Measurements from ENCODE around the gene PODXL. TPM values are rescaled to one million over a fixed set of nuclear protein-coding genes. Genes with fewer than 3 reads are reported as not detected.

Gene PODXL
- total RNA-seq, 2 experiments from 2014 or later = 0.62 to 1.3 TPM

DNA sequence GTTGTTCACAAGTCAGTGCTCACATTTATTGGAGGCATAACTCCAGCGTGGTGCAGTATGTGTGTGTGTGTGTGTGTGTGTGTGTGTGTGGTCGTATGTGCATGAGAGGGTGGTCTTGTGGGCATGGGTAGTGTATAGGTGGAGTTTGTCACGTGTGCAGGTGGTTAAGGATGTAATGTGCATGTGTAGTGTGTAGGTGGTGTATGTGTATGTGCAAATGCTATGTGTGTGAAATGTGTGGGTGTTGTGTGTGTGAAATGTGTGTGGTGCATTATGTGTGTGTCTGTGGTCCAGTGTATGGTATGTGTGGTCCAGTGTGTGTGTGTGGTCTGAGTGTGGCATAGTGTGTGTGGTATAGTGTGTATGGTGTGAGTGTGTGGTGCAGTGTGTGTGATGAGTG, 30.3 kb upstream of the PODXL start:
- no peaks in the 10 kb centered on the region for H3K27me3 Mint-ChIP-seq
- no peak overlapping the region for H3K27ac Mint-ChIP-seq
- H3K36me3 Mint-ChIP-seq = no peaks in the 10 kb centered on the region
- H3K9me3 Mint-ChIP-seq = no peaks in the 10 kb centered on the region
- CTCF ChIA-PET = no interaction called here
- no peak overlapping the region for H3K4me3 Mint-ChIP-seq
- no peaks in the 10 kb centered on the region for H3K4me1 Mint-ChIP-seq (ENCODE audit: low read depth)
- POLR2A ChIA-PET = no interaction called here
- no peak for DNase-seq
- intact Hi-C loops (cut with micrococcal nuclease) = no loop called here

DNA sequence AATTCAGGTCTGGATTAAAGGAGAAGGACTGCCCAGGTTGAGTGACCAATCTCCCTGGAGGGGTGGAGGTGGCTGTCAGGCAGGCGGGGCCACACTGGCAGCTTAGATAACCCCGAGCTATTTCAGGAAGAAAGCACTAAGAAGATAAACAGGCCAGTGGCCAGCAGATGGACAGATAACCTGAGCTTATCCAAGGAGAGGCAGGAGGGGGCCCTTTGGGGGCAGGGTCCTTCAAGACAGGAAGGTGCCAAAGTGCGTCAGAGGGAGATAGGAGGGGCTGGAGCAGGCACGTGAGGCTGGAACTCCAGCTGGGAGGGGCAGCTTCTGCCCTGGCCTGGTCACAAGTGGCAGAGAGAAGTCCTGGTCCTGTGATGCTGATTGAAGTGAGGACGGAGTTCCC, 29.8 kb upstream of the PODXL start:
- CTCF ChIA-PET = no interaction called here
- DNase-seq = no peak
- H3K4me1 Mint-ChIP-seq (ENCODE audit: low read depth) = no peaks in the 10 kb centered on the region

DNA sequence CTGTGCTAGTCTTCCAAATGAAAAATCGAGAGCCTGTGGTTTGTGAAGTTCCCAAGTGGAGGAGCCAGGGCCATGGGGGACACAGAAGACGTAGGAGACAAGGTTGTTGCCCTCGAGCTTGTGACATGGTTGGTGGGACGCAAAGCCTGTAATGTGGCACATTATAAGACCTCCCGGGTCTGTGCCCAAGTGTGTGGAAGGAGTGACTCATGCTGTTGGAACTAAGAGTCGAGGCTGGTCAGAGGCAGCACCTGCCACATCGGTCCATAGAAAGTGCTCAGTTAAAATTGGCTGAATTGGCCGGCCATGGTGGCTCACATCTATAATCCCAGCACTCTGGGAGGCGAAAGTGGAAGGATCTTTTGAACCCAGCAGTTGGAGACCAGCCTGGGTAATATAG, 27.0 kb upstream of the PODXL start:
- Mint-ChIP-seq H3K36me3 (no peaks in the 10 kb centered on the region), H3K4me3 (no peak overlapping the region), H3K27ac (no peak overlapping the region), H3K27me3 (no peaks in the 10 kb centered on the region), H3K9me3 (no peaks in the 10 kb centered on the region), H3K4me1 (ENCODE audit: low read depth) (no peaks in the 10 kb centered on the region)
- ChIA-PET POLR2A (no interaction called here), CTCF (no interaction called here)
- DNase-seq = no peak
- intact Hi-C loops (cut with micrococcal nuclease) = no loop called here

More for the DNA sequence above, 29.8 kb upstream of the PODXL start:
- Mint-ChIP-seq H3K4me3 (no peak overlapping the region), H3K27ac (no peak overlapping the region), H3K36me3 (no peaks in the 10 kb centered on the region), H3K9me3 (no peaks in the 10 kb centered on the region), H3K27me3 (no peaks in the 10 kb centered on the region)
- POLR2A ChIA-PET = no interaction called here
- intact Hi-C loops (cut with micrococcal nuclease) = no loop called here

DNA sequence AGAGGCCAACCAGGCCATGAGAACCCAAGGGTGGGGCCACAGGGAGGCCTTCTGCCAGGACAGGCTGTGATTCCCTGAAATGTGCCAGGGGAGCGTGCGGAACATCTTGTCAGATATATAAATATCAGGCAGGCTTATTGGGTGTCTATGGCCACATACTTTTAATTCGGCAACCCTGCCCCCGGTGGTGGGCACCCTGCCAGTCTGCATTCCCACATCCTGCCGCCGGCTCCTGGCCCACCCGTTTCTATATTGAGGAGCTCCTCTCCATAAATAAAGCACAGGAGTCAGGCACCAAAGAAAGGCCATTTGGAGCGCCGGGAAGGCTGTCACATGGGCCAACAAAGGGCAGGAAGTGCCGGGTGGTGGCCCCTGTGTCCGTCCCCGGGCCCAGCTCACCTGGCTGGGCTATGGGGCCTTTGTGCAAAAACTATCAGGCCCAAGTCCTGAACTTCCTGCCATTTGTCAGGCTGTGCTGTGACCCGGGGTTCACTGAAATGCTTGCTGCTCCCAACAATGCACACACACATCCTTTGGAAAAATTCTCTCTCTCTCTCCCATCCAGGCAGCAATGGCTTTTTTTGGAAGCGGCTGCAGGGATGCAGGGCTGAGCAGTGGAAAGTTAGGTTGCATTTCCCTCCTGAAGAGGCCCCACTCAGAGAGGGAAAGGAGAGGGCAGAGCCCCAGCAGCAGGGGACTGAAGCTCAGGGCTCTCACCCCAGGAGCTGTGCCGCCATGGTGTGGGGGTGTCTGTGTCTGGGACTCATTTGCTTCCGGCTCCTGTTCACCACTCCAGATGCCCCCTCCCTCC, 25.0 kb upstream of the PODXL start:
- Mint-ChIP-seq H3K27me3 (no peaks in the 10 kb centered on the region), H3K36me3 (no peaks in the 10 kb centered on the region), H3K4me1 (ENCODE audit: low read depth) (no peaks in the 10 kb centered on the region), H3K4me3 (no peak overlapping the region), H3K27ac (no peak overlapping the region), H3K9me3 (no peaks in the 10 kb centered on the region)
- CTCF ChIA-PET = interaction anchor here (0.6 to 1.0 kb wide), 2 partner anchors 9 to 35 kb away, joined by 3 to 6 read pairs; no protein-coding TSS in a partner anchor
- POLR2A ChIA-PET = no interaction called here
- DNase-seq = no peak
- intact Hi-C loops (cut with micrococcal nuclease) = no loop called here

DNA sequence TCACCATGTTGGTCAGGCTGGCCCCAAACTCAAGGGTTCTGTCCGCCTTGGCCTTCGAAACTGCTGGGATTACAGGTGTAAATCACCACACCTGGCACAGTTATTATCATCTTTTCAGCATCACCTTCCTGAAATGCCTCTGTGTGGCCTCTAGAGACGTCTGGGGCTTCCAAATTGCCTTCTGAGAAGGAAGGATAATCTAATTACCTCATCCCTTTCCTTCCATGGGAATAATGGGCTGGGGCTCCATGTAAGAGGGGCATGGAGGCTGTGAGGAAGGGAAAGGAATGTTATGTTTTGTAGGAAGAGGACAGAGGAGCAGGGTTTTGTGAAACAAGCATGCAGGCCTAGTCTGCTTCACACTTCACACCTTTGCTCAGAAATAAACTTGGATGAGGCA, 22.2 kb upstream of the PODXL start:
- H3K9me3 Mint-ChIP-seq = no peaks in the 10 kb centered on the region
- no peaks in the 10 kb centered on the region for H3K36me3 Mint-ChIP-seq
- CTCF ChIA-PET = no interaction called here
- POLR2A ChIA-PET = no interaction called here
- H3K4me3 Mint-ChIP-seq = no peak overlapping the region
- DNase-seq = no peak
- intact Hi-C loops (cut with micrococcal nuclease) = no loop called here
- no peak overlapping the region for H3K27ac Mint-ChIP-seq
- no peaks in the 10 kb centered on the region for H3K4me1 Mint-ChIP-seq (ENCODE audit: low read depth)
- H3K27me3 Mint-ChIP-seq = no peaks in the 10 kb centered on the region

DNA sequence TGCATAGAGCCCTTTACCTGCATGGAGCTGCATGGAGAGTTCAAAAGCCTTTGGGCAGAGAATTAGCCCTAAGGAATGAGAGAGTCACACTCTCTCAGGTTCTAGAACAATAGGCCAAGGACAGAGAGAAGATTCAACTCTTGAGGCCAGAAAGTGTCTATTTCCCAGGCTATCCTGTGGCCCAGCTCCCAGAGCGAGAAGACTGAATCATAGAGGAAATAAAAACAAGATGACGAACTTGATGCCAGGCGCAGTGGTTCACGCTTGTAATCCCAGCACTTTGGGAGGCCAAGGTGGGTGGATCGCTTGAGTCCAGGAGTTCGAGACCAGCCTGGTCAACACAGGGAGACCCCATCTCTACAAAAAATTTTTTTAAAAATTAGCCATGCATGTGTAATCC, 18.3 kb upstream of the PODXL start:
- no peak overlapping the region for H3K4me3 Mint-ChIP-seq
- no peaks in the 10 kb centered on the region for H3K36me3 Mint-ChIP-seq
- H3K9me3 Mint-ChIP-seq = no peaks in the 10 kb centered on the region
- no peaks in the 10 kb centered on the region for H3K27me3 Mint-ChIP-seq
- H3K4me1 Mint-ChIP-seq (ENCODE audit: low read depth) = no peaks in the 10 kb centered on the region
- no peak for DNase-seq
- CTCF ChIA-PET = no interaction called here
- POLR2A ChIA-PET = no interaction called here
- intact Hi-C loops (cut with micrococcal nuclease) = no loop called here
- no peak overlapping the region for H3K27ac Mint-ChIP-seq

DNA sequence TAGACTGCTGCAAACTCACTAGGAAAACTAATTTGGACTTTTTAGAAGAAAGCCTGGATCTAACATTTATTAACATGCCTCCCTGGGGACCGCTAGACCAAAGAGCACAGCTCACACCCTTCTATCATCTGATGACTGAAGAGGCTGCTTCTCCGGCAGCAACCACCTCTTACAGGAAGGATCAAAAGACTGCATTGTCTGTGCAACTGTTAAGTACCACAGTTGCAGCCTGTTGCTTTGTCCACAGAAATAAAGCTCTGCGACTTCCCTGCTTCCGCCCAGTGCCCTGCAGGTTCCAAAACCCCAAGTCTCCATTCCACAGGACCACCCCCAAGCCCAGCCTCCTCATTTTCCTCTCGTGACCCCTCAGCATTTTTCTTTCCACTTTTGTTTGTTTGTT, 14.0 kb upstream of the PODXL start:
- Mint-ChIP-seq H3K4me3 (no peak overlapping the region), H3K27ac (no peak overlapping the region), H3K9me3 (no peaks in the 10 kb centered on the region), H3K27me3 (no peaks in the 10 kb centered on the region), H3K36me3 (no peaks in the 10 kb centered on the region), H3K4me1 (ENCODE audit: low read depth) (no peaks in the 10 kb centered on the region)
- POLR2A ChIA-PET = no interaction called here
- CTCF ChIA-PET = no interaction called here
- intact Hi-C loops (cut with micrococcal nuclease) = no loop called here
- no peak for DNase-seq

DNA sequence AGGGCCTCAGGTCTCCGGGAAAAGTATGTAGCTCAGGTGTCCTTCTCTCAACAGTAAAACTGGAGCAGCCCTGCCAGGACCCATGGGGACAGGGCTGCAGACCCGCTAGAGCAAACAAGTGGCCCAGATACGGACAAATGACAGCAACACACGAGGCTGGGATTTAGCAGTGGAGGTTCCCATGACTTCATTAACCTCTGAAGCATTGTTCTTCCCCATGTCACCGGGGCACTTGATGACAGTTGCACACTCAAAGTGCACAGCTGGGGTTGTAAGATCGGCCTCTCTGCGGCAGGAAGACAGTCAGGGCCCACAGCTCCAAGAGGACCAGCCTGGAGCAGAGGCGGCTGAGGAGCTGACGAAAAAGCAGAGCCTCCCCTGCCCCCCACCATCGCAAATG, 12.5 kb upstream of the PODXL start:
- no peak overlapping the region for H3K27ac Mint-ChIP-seq
- CTCF ChIA-PET = no interaction called here
- POLR2A ChIA-PET = no interaction called here
- no peaks in the 10 kb centered on the region for H3K9me3 Mint-ChIP-seq
- DNase-seq = no peak
- H3K4me3 Mint-ChIP-seq = no peak overlapping the region
- intact Hi-C loops (cut with micrococcal nuclease) = no loop called here
- no peaks in the 10 kb centered on the region for H3K36me3 Mint-ChIP-seq
- no peaks in the 10 kb centered on the region for H3K4me1 Mint-ChIP-seq (ENCODE audit: low read depth)
- H3K27me3 Mint-ChIP-seq = no peaks in the 10 kb centered on the region

DNA sequence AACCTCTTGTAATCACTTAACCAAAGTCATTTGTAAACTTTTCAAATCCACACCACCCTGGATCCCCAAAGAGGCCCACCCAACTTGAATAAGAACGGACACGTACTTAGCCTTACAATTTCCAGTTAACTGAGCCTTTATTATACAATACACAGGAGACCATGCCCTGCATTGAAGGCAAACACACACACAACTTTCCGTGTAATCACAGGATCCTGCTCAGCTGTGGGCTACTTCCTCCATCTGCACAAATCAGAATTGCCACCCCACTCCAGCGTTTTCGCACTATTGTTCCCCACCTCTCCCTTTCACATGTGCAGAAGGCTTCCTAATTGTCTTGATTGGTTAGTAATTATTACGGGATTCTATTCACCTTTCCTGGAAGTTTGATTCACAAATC, 12.1 kb upstream of the PODXL start:
- no peaks in the 10 kb centered on the region for H3K9me3 Mint-ChIP-seq

DNA sequence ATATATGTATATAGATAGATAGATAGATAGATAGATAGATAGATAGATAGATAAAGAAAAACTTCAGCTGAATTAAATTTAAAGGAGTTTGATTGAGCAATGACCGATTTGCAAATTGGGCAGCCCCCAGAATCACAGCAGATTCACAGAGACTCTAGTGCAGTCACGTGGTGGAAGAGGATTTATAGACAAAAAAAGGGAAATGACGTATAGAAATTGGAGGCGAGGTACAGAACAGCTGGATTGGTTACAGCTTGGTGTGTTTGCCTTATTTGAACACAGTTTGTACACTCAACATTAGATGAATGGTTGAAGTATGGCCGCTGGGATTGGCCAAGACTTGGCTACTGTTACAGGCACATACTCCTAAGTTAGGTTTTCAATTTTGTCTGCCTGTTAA, 8.2 kb upstream of the PODXL start:
- CTCF ChIA-PET = interaction anchor here (2.0 kb wide), 1 partner anchor 18 kb away, joined by 7 read pairs; no protein-coding TSS in a partner anchor
- intact Hi-C loops (cut with micrococcal nuclease) = no loop called here
- peaks cover 7% of the 10 kb centered on the region for H3K27me3 Mint-ChIP-seq
- POLR2A ChIA-PET = interaction anchor here (0.6 kb wide), 1 partner anchor 35 kb away, joined by 3 read pairs; no protein-coding TSS in a partner anchor
- H3K9me3 Mint-ChIP-seq = no peaks in the 10 kb centered on the region
- H3K36me3 Mint-ChIP-seq = no peaks in the 10 kb centered on the region
- H3K27ac Mint-ChIP-seq = no peak overlapping the region
- H3K4me3 Mint-ChIP-seq = no peak overlapping the region
- no peak for DNase-seq
- no peaks in the 10 kb centered on the region for H3K4me1 Mint-ChIP-seq (ENCODE audit: low read depth)

More for the DNA sequence above, 12.1 kb upstream of the PODXL start:
- Mint-ChIP-seq H3K27me3 (no peaks in the 10 kb centered on the region), H3K4me3 (no peak overlapping the region), H3K27ac (no peak overlapping the region), H3K4me1 (ENCODE audit: low read depth) (no peaks in the 10 kb centered on the region), H3K36me3 (no peaks in the 10 kb centered on the region)
- intact Hi-C loops (cut with micrococcal nuclease) = no loop called here
- ChIA-PET CTCF (no interaction called here), POLR2A (no interaction called here)
- DNase-seq = no peak

DNA sequence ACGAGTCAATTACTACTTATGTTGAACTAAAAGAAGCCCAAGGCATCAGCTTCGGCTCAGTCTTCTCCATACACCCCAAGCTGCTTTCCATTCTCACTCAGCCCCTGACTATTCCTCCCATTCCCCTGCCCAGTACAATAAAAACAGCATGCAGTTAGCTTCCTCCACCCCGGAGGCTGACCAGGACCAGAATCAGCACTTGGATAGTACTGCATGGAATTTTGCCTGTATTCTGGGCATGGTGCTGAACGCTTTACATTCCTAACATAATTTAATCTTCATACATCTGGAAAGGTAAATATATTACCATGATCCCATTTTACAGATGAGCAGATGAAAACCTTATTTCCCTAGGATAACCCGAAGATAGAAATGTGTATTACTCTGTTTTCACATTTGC, 7.5 kb upstream of the PODXL start:
- Mint-ChIP-seq H3K4me1 (ENCODE audit: low read depth) (no peaks in the 10 kb centered on the region), H3K27ac (no peak overlapping the region), H3K4me3 (no peak overlapping the region), H3K36me3 (no peaks in the 10 kb centered on the region), H3K27me3 (peaks cover 7% of the 10 kb centered on the region), H3K9me3 (no peaks in the 10 kb centered on the region)
- DNase-seq = no peak
- intact Hi-C loops (cut with micrococcal nuclease) = no loop called here
- ChIA-PET CTCF (interaction anchor here (2.0 kb wide), 1 partner anchor 18 kb away, joined by 7 read pairs; no protein-coding TSS in a partner anchor), POLR2A (no interaction called here)

DNA sequence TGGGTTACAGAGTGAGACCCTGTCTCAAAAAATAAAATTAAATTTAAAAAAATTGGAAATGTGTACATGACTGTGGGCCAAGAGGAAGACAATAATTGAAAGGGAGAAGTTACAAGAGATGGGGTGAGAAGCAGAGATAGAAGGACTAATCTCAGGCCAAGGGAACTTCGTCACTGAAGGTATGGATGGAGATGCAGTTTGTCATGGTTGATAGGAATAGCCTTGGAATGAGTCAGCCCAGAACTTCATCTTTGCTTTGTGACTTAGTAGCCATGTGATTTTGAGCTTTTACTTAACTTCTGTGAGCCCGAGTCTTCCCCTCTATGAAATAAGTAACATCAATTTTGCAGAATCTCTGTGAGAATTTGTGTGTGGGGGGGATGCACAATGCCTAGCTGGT, 6.5 kb upstream of the PODXL start:
- ChIA-PET POLR2A (no interaction called here), CTCF (interaction anchor here (2.0 kb wide), 1 partner anchor 17 kb away, joined by 7 read pairs; no protein-coding TSS in a partner anchor)
- H3K36me3 Mint-ChIP-seq = no peaks in the 10 kb centered on the region
- H3K27ac Mint-ChIP-seq = no peak overlapping the region
- no peaks in the 10 kb centered on the region for H3K9me3 Mint-ChIP-seq
- intact Hi-C loops (cut with micrococcal nuclease) = no loop called here
- no peak for DNase-seq
- H3K27me3 Mint-ChIP-seq = peaks cover 12% of the 10 kb centered on the region
- H3K4me1 Mint-ChIP-seq (ENCODE audit: low read depth) = no peaks in the 10 kb centered on the region
- no peak overlapping the region for H3K4me3 Mint-ChIP-seq

DNA sequence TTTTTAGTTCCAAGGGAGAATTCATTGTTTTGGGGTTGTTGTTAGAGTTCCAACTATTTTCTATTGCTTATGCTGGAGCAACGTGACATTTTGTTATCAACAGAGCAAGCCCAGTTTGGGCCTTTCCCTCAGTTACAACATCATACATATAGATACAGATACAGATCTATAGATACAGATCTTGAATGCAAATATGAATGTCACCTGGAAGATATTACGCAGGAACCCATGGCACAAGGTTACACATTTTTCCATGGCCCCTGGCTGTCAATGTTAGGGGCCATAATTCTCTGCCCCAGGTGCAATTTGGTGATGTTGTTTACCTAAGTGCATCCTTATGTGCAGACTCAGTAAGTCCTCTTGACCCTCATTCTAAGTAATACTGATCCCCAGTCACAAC, 3.6 kb upstream of the PODXL start:
- DNase-seq = no peak
- H3K36me3 Mint-ChIP-seq = no peaks in the 10 kb centered on the region
- intact Hi-C loops (cut with micrococcal nuclease) = no loop called here
- H3K27me3 Mint-ChIP-seq = peaks cover 26% of the 10 kb centered on the region
- no peaks in the 10 kb centered on the region for H3K9me3 Mint-ChIP-seq
- CTCF ChIA-PET = no interaction called here
- no peak overlapping the region for H3K27ac Mint-ChIP-seq
- POLR2A ChIA-PET = no interaction called here
- peaks cover 10% of the 10 kb centered on the region for H3K4me1 Mint-ChIP-seq (ENCODE audit: low read depth)
- H3K4me3 Mint-ChIP-seq = no peak overlapping the region

All from activated CD4-positive, alpha-beta memory T cell treated with anti-CD3 and anti-CD28 coated beads for 36 hours (primary cell).